Lower leg skin (tissue), 3 donors: ENCODE results near the gene SUGCT.
"Not testable (repeated sequence)": the region's sequence is repeated elsewhere in the genome, so short reads cannot be mapped to it uniquely, and the experiment has no call there.

Experiments
- POLR2A ChIP-seq, 2 donors: fragments of 450-650 bp; IDR thresholded peaks; one replicate each; pipeline ENCODE4 v1.6.1; 2016 to 2017; ENCODE audit warnings: antibody characterized with exemption in 2 of 2, mild to moderate bottlenecking in 1 of 2, moderate library complexity in 1 of 2
- TF ChIP-seq, protein P1 (sequence below), 3 donors: fragments of 450-650 bp; IDR thresholded peaks; one replicate each; pipeline ENCODE4 v1.5.1; 2016; ENCODE audit warnings: antibody characterized with exemption in 3 of 3, mild to moderate bottlenecking in 3 of 3, moderate library complexity in 2 of 3

DNA sequence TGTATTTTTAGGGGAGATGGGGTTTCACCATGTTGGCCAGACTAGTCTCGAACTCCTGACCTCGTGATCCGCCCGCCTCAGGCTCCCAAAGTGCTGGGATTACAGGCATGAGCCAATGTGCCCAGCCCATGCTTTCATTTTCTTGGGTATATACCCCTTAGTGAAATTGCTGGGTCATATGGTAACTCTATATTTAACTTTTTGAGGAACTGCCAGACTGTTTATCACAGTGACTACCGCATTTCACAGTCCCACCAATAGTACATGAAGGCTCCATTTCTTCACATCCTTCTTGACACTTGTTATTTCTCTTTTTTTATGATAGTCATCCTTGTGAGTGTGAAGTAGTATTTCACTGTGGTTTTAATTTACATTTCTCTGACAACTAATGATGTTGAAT is 134.0 kb downstream of the SUGCT start:
- TF ChIP-seq, protein P1, sequence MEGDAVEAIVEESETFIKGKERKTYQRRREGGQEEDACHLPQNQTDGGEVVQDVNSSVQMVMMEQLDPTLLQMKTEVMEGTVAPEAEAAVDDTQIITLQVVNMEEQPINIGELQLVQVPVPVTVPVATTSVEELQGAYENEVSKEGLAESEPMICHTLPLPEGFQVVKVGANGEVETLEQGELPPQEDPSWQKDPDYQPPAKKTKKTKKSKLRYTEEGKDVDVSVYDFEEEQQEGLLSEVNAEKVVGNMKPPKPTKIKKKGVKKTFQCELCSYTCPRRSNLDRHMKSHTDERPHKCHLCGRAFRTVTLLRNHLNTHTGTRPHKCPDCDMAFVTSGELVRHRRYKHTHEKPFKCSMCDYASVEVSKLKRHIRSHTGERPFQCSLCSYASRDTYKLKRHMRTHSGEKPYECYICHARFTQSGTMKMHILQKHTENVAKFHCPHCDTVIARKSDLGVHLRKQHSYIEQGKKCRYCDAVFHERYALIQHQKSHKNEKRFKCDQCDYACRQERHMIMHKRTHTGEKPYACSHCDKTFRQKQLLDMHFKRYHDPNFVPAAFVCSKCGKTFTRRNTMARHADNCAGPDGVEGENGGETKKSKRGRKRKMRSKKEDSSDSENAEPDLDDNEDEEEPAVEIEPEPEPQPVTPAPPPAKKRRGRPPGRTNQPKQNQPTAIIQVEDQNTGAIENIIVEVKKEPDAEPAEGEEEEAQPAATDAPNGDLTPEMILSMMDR (IDR thresholded peaks at IDR 0.05): not testable (repeated sequence)
- TF ChIP-seq POLR2A (IDR thresholded peaks at IDR 0.05): not testable (repeated sequence)
